ENCODE results near the gene WDR54.
A peak's percentile ranks its signal among the peaks of the same experiment; 100 is the strongest.
"Not testable (repeated sequence)": the region's sequence is repeated elsewhere in the genome, so short reads cannot be mapped to it uniquely, and the experiment has no call there.

WDR54 gene

DNA sequence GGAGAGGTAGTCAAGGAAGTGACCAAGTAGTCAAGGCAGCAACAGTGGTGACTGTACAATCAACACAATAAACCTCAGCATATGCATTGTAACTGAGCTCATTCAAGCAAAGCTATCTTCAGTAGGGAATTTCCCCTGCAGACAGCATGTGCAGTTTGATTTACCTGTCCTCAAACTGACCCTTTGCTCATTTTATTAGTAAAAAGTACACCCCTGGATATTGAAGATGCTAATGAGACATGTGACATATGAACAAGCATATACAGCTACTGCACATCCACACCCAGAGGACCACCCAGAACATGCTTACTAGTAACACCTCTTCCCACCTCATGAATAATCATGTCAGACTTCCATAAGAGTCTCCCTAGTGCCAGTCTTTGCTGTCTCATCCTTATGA lies 15.5 kb upstream of the WDR54 start:
- peak; percentile 50 for DNase-seq (ENCODE audit: low read depth)

GRCh38 chr2:74407682-74408081 lies 13.8 kb upstream of the WDR54 start:
- no peak for DNase-seq (ENCODE audit: low read depth)

- no peak for DNase-seq (ENCODE audit: low read depth)
These were observed 8.4 kb upstream of the WDR54 start for GRCh38 chr2:74413001-74413698.

DNA sequence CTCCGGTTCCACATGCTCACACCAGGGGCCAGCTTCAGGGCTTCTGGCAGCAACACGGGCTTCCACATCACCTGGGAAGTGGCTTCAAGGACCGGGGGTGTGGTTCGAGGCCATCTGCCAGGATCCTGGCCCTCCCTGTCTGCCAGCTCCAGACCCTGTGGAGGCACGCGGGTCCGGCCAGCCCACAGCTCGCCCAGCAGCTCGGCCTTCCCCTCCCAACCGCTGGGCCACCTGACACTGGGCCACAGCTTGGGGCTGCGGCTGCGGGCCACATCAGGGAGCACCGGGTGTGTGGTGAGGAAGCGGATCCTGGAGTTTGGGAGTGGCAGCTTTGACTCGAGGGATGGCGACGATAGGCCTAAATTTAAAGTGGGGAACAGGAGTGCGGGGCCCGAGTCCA lies 7.1 kb upstream of the WDR54 start:
- DNase-seq (ENCODE audit: low read depth) = no peak

- peak; percentile 42 for DNase-seq (ENCODE audit: low read depth)
These were observed 6.4 kb upstream of the WDR54 start for GRCh38 chr2:74414881-74415761.

- DNase-seq (ENCODE audit: low read depth) = no peak
These were observed 5.7 kb upstream of the WDR54 start for GRCh38 chr2:74415762-74416395.

DNA sequence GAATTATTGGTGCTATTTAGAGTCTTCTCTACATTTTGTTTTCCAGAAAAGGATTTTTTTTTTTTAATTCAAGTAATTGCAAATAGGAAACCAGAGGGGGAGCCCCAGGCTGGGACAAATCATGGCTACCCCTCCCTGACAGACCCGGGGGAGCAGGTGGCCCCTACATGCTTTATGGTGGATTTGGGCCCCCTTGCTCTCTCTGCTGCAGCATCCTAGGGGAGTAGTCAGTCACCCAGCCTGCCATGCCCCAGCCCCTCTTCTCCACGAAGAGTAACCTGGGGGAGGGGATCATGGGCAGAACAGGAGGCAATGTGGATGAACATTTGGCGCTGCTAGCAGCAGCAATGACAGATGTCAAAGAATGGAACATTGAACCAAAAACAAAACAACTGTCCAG lies 4.8 kb upstream of the WDR54 start:
- no peak for DNase-seq (ENCODE audit: low read depth)

- DNase-seq (ENCODE audit: low read depth) = no peak
These were observed 4.3 kb upstream of the WDR54 start for GRCh38 chr2:74417197-74417596.

- DNase-seq (ENCODE audit: low read depth) = no peak
These were observed 3.8 kb upstream of the WDR54 start for GRCh38 chr2:74417763-74418162.

DNA sequence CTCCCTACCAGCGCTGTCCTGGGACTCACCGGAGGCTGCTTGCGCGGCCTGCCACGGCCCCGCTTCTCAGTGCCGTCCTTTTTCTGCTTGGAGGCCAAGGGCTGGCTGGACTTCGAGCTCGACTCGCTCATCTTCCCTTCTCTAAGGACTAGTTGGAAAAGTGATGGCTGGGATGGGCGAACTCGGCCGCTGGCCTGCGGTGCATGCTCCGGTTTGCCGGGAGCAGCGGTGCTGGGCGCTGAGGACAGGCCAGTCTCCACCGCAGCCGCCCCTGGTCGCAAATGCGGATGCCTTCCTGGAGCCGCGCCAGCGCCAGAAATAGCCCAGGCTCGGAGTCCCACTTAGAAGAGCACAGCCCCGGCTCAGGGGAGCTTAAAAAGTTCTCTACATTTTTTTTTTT lies 3.2 kb upstream of the WDR54 start:
- no peak for DNase-seq (ENCODE audit: low read depth)

GRCh38 chr2:74419345-74419744 lies 2.2 kb upstream of the WDR54 start:
- DNase-seq (ENCODE audit: low read depth) = no peak

- no peak for DNase-seq (ENCODE audit: low read depth)
These were observed 1.5 kb upstream of the WDR54 start for GRCh38 chr2:74420006-74420405.

- not testable (repeated sequence) for DNase-seq (ENCODE audit: low read depth)
These were observed 957 bp upstream of the WDR54 start for GRCh38 chr2:74420443-74421103.

DNA sequence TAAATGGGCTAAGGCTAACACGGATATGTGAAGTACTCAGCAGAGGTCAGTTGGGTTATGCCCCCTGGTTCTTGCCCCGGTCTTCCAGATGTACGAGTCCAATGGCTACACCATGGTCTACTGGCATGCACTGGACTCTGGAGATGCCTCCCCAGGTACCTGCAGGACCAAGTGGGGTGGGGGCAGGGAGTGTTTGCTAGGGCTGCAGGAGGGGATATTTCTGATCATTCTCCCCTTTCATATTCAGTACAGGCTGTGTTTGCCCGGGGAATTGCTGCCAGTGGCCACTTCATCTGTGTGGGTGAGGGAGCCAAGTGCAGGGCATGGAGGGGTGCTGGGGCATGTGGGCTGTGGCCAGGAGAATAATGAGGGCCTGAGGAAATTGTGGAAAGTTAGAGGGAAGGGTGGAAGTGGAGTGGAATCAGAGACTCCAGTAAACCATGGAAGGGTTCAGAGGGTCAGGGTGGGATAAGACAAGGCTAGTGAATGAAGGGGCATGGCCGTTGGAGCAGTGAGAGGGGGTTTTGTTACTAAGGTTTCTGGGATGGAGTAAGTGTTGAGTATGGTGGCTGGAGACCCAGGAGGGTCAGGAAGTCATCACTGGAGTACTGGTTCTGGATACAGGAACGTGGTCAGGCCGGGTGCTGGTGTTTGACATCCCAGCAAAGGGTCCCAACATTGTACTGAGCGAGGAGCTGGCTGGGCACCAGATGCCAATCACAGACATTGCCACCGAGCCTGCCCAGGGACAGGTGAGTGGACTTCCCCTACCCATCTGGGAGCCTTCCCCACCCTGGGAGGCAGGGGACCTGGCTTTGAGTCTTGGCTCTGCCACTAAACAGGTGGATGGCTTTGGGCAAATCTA lies 1.9 kb downstream of the WDR54 start:
- DNase-seq (ENCODE audit: low read depth) = no peak

- no peak for DNase-seq (ENCODE audit: low read depth)
These were observed 2.8 kb downstream of the WDR54 start for GRCh38 chr2:74424139-74424992.

DNA sequence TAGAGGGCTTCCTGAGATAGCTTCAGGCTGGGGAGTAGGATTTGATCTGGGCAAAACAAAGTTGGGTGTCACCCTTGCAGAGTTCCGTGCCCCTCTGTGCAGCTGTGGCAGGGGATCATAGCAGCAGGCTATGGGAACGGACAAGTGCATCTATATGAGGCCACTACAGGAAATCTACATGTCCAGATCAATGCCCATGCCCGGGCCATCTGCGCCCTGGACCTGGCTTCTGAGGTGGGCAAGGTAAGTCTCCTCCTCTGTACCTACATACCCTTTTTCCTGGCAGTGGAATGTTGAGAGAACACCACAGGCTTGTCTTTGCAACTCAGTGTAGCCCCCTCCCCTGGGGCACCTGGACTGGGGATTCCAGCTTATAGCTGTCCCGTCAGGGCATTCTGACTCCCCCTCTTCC lies 3.5 kb downstream of the WDR54 start:
- no peak for DNase-seq (ENCODE audit: low read depth)

- DNase-seq (ENCODE audit: low read depth) = no peak
These were observed 4.0 kb downstream of the WDR54 start for GRCh38 chr2:74425523-74425922.

- DNase-seq (ENCODE audit: low read depth) = no peak
These were observed 4.7 kb downstream of the WDR54 start for GRCh38 chr2:74426181-74426758.

DNA sequence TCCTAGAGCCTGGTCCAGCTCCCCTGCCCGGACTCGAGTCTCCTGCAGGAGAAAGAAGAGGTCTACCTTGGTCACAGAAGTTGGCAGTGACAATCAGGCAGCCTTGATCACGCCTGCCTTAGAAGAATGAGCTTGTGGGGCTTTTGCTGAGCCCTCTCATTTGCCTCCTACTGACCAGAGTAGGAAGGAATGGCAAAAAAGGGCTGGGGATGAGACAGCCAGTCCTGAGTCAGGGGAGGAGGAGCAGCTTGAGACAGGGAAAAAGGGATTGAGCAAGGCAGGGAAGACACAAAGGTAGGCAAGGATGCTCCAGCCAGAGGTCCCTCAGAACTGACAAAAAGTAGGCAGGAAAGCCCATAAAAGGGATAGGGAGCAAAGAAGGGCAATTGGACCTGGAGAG lies 6.0 kb downstream of the WDR54 start:
- no peak for DNase-seq (ENCODE audit: low read depth)

GRCh38 chr2:74428675-74429074 lies 7.1 kb downstream of the WDR54 start:
- DNase-seq (ENCODE audit: low read depth) = no peak
